ENCODE results near the gene TPD52L3. TPM values are rescaled to one million over a fixed set of nuclear protein-coding genes. Genes with fewer than 3 reads are reported as not detected.

TPD52L3 gene
- not detected for polyA plus RNA-seq (2012; ENCODE audit: insufficient read length, low read depth)

DNA sequence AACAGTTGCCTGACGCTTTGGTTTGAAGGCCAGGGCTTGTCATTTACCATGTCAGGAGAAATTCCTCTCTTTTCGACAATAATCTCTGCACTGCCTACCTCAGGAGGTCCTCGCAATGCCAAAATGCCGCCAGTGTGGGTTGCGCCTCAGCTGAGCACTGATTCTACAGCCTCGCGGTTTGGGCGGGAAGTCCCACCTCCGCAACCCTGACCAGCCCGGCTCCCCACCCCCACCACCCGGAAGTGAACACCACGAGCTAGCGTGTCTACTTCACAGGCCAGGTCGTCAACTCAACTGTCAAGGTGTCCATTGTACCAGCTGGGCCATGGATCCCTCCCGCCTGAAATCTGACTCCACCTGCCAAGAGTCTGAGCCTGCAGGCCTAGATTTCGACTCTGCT, at the start of gene TPD52L3:
Gene TPD52L3, plus strand, starts transcription at position 273 of the 400 bp plus-strand sequence. CDS start 221 bp downstream, outside the sequence.
- TF ChIP-seq POLR2AphosphoS5 (IDR thresholded peaks at IDR 0.05; ENCODE audit: low read depth, low read length) (no peak), SIN3A (IDR thresholded peaks at IDR 0.05; ENCODE audit: borderline replicate concordance, insufficient read depth, low read length) (no peak), TAF1 (IDR thresholded peaks at IDR 0.05; ENCODE audit: borderline replicate concordance, insufficient read depth, low read length) (no peak), FOXP2 (optimal IDR thresholded peaks at IDR 0.05; ENCODE audit: borderline replicate concordance, extremely low read depth, extremely low read length, insufficient read depth) (no peak)
- TF ChIP-seq, protein P1, sequence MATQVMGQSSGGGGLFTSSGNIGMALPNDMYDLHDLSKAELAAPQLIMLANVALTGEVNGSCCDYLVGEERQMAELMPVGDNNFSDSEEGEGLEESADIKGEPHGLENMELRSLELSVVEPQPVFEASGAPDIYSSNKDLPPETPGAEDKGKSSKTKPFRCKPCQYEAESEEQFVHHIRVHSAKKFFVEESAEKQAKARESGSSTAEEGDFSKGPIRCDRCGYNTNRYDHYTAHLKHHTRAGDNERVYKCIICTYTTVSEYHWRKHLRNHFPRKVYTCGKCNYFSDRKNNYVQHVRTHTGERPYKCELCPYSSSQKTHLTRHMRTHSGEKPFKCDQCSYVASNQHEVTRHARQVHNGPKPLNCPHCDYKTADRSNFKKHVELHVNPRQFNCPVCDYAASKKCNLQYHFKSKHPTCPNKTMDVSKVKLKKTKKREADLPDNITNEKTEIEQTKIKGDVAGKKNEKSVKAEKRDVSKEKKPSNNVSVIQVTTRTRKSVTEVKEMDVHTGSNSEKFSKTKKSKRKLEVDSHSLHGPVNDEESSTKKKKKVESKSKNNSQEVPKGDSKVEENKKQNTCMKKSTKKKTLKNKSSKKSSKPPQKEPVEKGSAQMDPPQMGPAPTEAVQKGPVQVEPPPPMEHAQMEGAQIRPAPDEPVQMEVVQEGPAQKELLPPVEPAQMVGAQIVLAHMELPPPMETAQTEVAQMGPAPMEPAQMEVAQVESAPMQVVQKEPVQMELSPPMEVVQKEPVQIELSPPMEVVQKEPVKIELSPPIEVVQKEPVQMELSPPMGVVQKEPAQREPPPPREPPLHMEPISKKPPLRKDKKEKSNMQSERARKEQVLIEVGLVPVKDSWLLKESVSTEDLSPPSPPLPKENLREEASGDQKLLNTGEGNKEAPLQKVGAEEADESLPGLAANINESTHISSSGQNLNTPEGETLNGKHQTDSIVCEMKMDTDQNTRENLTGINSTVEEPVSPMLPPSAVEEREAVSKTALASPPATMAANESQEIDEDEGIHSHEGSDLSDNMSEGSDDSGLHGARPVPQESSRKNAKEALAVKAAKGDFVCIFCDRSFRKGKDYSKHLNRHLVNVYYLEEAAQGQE (IDR thresholded peaks at IDR 0.05; ENCODE audit: insufficient read depth in 1 of 2, low read depth in 2 of 2, low read length in 2 of 2), result no peak

DNA sequence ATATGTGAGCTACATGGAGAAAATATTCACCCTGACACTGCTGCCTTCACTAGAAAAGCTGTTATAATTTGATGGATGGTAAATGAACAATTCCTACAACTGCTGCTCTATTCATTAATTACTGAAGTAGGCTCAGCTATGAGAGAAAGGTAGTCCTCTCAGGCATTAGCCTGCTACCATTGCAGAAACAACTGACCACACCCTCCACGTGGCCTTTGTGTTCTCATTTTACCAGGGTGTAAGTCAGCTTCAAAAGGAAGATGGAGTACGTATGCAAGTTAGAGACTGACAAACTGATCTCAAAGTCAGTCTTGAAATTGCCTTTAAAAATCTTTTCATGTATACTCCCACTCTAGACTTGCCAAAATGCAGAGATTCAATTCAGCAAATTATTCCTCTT, 26.3 kb upstream of the TPD52L3 start:
- no peak for TF ChIP-seq FOXP2 (optimal IDR thresholded peaks at IDR 0.05; ENCODE audit: borderline replicate concordance, extremely low read depth, extremely low read length, insufficient read depth)
- TF ChIP-seq TAF1 (IDR thresholded peaks at IDR 0.05; ENCODE audit: borderline replicate concordance, insufficient read depth, low read length), result no peak
- TF ChIP-seq POLR2AphosphoS5 (IDR thresholded peaks at IDR 0.05; ENCODE audit: low read depth, low read length), result no peak

DNA sequence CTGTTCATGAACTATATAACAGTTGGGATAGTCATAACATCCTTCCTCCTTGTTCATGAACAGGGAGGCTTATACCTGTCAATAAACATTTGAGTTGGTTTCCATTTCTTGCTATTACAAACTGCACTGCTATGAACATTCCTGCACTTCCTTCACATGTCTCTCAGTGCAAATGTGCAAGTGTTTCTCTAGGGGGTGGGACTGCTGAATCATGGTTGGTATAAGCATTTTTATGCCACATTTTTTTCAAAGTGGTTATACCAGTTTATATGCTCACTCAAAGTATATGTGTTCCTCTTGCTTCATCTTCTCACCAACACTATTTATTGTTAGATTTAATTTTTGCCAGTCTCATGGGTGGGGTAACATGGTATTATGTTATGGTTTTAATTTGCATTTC, 25.8 kb upstream of the TPD52L3 start:
- TF ChIP-seq, protein P1 (IDR thresholded peaks at IDR 0.05; ENCODE audit: insufficient read depth in 1 of 2, low read depth in 2 of 2, low read length in 2 of 2), result no peak
- no peak for TF ChIP-seq FOXP2 (optimal IDR thresholded peaks at IDR 0.05; ENCODE audit: borderline replicate concordance, extremely low read depth, extremely low read length, insufficient read depth)
- TF ChIP-seq POLR2AphosphoS5 (IDR thresholded peaks at IDR 0.05; ENCODE audit: low read depth, low read length), result no peak
- TF ChIP-seq SIN3A (IDR thresholded peaks at IDR 0.05; ENCODE audit: borderline replicate concordance, insufficient read depth, low read length), result no peak
- no peak for TF ChIP-seq TAF1 (IDR thresholded peaks at IDR 0.05; ENCODE audit: borderline replicate concordance, insufficient read depth, low read length)

DNA sequence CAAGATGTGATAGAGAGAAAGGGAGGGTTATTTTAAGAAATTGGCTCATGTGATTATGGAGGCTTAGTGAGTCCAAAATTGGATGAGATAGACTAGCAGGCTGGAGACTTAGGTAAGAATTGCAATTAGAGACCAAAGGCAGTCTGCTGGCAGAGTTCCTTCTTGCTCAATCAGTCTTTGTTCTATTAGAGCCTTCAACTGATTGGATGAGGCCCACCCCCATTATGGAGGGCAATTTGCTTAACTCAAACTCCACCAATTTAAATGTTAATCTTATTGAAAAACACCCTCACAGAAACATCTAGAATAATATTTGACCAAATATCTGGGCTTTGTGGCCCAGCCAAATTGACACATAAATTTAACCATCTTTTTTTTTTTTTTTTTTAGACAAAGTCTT, 23.9 kb upstream of the TPD52L3 start:
- TF ChIP-seq FOXP2 (optimal IDR thresholded peaks at IDR 0.05; ENCODE audit: borderline replicate concordance, extremely low read depth, extremely low read length, insufficient read depth), result no peak
- TF ChIP-seq POLR2AphosphoS5 (IDR thresholded peaks at IDR 0.05; ENCODE audit: low read depth, low read length), result no peak
- TF ChIP-seq TAF1 (IDR thresholded peaks at IDR 0.05; ENCODE audit: borderline replicate concordance, insufficient read depth, low read length), result no peak
- TF ChIP-seq, protein P1 (IDR thresholded peaks at IDR 0.05; ENCODE audit: insufficient read depth in 1 of 2, low read depth in 2 of 2, low read length in 2 of 2), result no peak
- TF ChIP-seq SIN3A (IDR thresholded peaks at IDR 0.05; ENCODE audit: borderline replicate concordance, insufficient read depth, low read length), result no peak

DNA sequence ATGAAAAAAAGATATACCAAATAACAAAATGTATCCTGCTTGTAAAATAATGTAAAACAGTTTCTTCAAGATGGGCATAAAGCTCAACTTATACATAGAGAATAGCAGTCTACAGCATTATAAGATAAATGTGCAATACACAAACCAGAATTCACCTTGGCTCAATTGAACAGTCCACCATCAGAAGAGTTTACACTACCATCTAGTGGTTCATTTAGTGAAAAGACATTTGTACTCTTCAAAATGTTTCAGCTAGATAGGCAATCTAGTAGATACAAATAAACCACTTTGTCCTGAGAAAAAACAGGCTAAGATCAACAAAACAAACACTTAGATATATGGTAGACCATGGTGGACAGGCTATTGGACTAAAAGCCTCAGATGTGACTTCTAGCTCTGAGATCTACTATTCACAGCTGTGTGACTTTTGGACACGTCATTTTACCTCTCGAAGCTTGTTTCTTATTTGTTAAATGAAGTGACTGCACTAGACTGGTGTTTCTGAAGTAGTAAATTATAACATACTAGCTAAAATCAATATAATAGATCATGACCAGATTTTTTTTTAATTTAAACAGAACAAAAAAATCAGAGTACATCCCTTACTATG, 22.1 kb upstream of the TPD52L3 start:
- TF ChIP-seq TAF1 (IDR thresholded peaks at IDR 0.05; ENCODE audit: borderline replicate concordance, insufficient read depth, low read length) (no peak), FOXP2 (optimal IDR thresholded peaks at IDR 0.05; ENCODE audit: borderline replicate concordance, extremely low read depth, extremely low read length, insufficient read depth) (no peak), SIN3A (IDR thresholded peaks at IDR 0.05; ENCODE audit: borderline replicate concordance, insufficient read depth, low read length) (no peak), POLR2AphosphoS5 (IDR thresholded peaks at IDR 0.05; ENCODE audit: low read depth, low read length) (no peak)
- TF ChIP-seq, protein P1 (IDR thresholded peaks at IDR 0.05; ENCODE audit: insufficient read depth in 1 of 2, low read depth in 2 of 2, low read length in 2 of 2), result no peak

Data from PFSK-1 (cell line).